GM13976 (cell line): ENCODE measurements around the gene PBX1.

Experiments
- DNase-seq: peaks from one replicate; pipeline ENCODE4 v3.0.0; 2012; ENCODE audit warnings: low spot score
- CTCF ChIP-seq: IDR thresholded peaks from 2 replicates; pipeline ENCODE4 v1.5.1; 2012; ENCODE audit warnings: borderline replicate concordance, mild to moderate bottlenecking; ENCODE audit not compliant: insufficient read depth; ENCODE audit errors: extremely low read depth, missing control alignments, control extremely low read depth
- in situ Hi-C: fragments of 300-500 bp; cut with MboI; formaldehyde crosslinking; loops from one replicate; pipeline ENCODE4 v1.12.0; 2022; ENCODE audit warnings: low sequenced_read_pairs, mixed read lengths, inconsistent platforms; ENCODE audit not compliant: unreplicated experiment

The PBX1 gene

DNA sequence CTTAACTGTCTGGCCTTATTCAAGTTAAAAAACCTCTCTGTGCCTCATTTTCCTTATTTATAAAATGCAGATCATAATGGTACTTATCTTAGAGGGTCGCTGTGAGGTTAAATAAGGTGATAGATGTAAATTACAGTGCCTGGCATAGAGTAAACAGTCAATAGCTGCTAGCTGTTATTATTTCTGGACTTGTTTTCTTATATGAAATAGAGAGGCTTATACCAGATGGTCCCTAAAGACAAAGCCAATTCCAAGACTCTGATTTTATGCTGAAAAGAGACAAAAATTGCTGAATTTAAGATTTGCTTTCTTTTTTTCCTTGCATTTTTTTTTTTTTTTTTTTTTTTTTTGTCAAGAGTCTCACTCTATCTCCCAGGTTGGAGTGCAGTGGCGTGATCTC, 10.3 kb downstream of the PBX1 start:
- DNase-seq = no peak
- in situ Hi-C loops = no loop called here
- TF ChIP-seq CTCF = no peak

DNA sequence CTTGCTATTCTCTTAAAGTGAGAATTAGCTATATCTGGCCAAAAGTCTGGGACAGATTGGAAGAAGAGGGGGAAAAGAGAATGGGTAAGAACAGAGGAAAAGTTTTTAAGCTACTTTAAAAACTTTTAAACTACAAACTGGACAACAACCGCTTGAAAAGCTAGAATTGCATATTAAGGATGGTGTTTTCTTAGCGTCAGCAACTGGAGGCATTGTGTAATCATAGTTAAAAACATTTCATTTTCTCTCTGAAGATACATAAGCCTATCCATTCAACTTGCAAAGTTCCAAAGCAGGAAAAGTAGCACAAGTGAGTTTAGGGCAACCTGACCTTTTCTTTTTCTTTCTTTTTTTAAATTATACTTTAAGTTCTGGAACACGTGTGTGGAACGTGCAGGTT, 10.9 kb downstream of the PBX1 start:
- DNase-seq = no peak
- in situ Hi-C loops = no loop called here
- TF ChIP-seq CTCF = no peak

DNA sequence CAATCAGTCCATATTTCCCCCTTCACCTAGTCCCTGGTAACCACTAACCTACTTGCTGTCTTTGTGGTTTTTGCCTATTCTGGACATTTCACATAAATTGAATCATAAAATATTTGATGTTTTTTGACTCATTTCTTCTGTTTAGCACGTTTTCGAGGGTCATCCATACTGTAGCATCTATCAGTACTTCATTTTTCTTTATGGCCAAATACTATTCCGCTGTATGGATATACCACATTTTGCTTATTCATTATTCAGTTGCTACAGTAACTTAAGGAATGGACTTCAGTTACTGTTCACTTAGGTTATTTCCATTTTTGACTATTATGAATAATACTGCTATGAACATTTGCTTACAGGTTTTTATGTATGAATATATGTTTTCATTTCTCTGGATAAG, 12.3 kb downstream of the PBX1 start:
- in situ Hi-C loops = no loop called here
- DNase-seq = no peak
- TF ChIP-seq CTCF = no peak

DNA sequence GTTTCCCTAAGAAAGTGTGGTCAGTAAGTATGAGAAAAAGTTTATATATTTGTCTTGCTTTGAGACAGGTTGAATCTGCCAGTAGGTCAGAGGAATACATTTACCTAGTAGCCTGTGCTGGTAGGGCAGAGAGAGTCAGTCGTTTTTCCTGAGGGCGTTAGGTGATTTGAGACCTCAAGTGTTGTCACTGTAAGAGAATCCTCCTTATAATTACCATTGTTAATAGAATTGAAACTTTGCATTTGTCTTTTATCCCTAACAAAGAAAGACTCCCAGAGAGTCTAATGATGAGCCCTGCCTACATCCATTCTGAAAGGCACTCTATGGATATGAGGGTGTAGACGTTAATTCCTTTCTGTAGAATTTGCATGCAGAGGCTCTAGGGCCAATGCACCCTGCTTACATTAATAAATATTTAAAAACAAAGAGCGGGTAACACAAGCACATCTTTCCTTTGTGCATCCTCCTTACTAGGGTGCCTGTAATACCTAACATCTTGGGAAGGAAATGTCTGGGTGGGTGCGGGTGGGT, 16.4 kb downstream of the PBX1 start:
- in situ Hi-C loops = no loop called here
- no peak for TF ChIP-seq CTCF
- no peak for DNase-seq

DNA sequence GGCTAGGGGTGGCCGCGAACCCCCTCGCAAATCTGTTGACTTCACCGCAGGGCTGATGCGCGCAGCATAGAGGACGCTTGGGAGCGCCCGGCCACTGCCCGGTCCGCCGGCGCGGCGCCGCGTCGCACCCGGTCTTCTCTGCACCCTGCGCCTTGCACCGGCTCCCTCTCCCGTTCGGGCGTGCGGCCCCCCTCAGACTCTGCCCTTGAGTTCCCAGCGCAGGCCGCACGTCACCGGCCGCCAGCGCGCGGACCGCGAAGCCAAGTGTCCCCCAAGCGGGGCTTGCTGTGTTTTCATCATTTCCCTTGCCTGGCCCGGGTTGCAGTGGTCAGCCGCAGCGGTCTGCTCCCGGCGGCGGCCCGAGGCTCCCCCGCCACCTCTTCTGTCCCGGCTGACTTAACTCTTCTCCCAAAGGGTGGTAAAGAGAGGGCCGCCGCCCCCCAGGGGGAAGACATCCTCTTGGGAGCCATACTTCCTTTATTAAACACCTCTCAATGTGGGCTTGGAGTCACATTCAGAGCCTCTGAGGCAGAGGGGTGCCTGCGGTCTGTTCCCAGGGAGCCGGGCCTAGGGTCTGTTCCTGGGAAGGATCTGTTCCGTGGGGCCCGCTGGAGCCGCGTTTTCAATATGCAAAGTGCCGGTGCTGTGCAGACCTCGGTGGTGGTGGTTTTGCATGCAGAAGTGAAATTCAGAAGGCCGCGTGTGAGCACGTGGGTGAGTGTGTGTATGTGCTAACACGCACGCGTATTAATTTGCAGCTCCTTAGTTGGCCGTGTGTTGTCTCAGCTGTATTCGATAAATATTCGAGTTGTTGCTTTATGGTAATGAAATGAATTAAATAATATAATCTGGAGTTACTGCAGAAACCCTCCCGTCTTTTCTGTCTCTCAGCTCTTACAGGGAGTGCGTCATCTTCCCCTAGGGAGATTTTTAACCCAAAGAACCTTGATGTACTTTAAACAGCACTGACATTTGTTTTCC, 17.6 kb downstream of the PBX1 start:
- no peak for TF ChIP-seq CTCF
- no peak for DNase-seq
- in situ Hi-C loops = no loop called here

GRCh38 chr1:164577291-164577690, 18.3 kb downstream of the PBX1 start:
- in situ Hi-C loops = no loop called here
- TF ChIP-seq CTCF = no peak
- DNase-seq = no peak
